Karpas-422 (cell line): Measurements from ENCODE around the gene ZFYVE28. TPM values are rescaled to one million over a fixed set of nuclear protein-coding genes. Genes with fewer than 3 reads are reported as not detected.

Experiments
- DNase-seq: peaks from one replicate; pipeline ENCODE4 v3.0.0-alpha.2; 2015
- H2AFZ ChIP-seq: fragments of 200-600 bp; sonication (generic); 2 replicates; pipeline ENCODE4 v1.6.1; 2014; ENCODE audit warnings: antibody characterized with exemption, low read length, mixed read lengths
- H3K27ac ChIP-seq: fragments of 200-600 bp; sonication (generic); 2 replicates; pipeline ENCODE4 v1.5.1; 2014; ENCODE audit warnings: mild to moderate bottlenecking, low read length, moderate library complexity
- H3K27me3 ChIP-seq: fragments of 200-600 bp; sonication (generic); 2 replicates; pipeline ENCODE4 v1.6.1; 2014; ENCODE audit warnings: low read length, mixed read lengths
- H3K36me3 ChIP-seq: fragments of 200-600 bp; sonication (generic); 2 replicates; pipeline ENCODE4 v1.6.1; 2014; ENCODE audit warnings: low read length, mixed read lengths; ENCODE audit not compliant: insufficient read depth
- H3K4me1 ChIP-seq: fragments of 200-600 bp; sonication (generic); 2 replicates; pipeline ENCODE4 v1.6.1; 2014; ENCODE audit warnings: mild to moderate bottlenecking, low read length, mixed read lengths
- H3K4me2 ChIP-seq: fragments of 200-600 bp; sonication (generic); 2 replicates; pipeline ENCODE4 v1.6.1; 2014; ENCODE audit warnings: low read length, low read depth, mild to moderate bottlenecking; ENCODE audit not compliant: poor library complexity, severe bottlenecking
- H3K4me3 ChIP-seq: fragments of 200-600 bp; sonication (generic); 2 replicates; pipeline ENCODE4 v1.5.1; 2014; ENCODE audit warnings: mild to moderate bottlenecking, antibody characterized with exemption, low read length, mixed read lengths
- H3K79me2 ChIP-seq: fragments of 200-600 bp; sonication (generic); 2 replicates; pipeline ENCODE4 v1.6.1; 2014; ENCODE audit warnings: mild to moderate bottlenecking, low read length, mixed read lengths
- H3K9ac ChIP-seq: fragments of 200-600 bp; sonication (generic); 2 replicates; pipeline ENCODE4 v1.6.0; 2014; ENCODE audit warnings: low read length
- H3K9me2 ChIP-seq: fragments of 200-600 bp; sonication (generic), shearing (Covaris generic); replicated peaks from 2 replicates; pipeline ENCODE4 v1.6.0; 2014; ENCODE audit warnings: mild to moderate bottlenecking, low read length, moderate library complexity; ENCODE audit not compliant: insufficient read depth
- H3K9me3 ChIP-seq: fragments of 300-700, 200-600 bp; sonication (generic); 2 replicates; pipeline ENCODE4 v1.6.1; 2014; ENCODE audit warnings: low read length, mixed read lengths
- H4K20me1 ChIP-seq: fragments of 200-600 bp; sonication (generic); 2 replicates; pipeline ENCODE4 v1.6.1; 2014; ENCODE audit warnings: mild to moderate bottlenecking, antibody characterized with exemption, low read length, low read depth; ENCODE audit not compliant: insufficient read depth
- total RNA-seq: library from RNA; depleted of rRNA; stranded (reverse); fragments of >200 nt; shearing (Covaris generic); gene quantifications from 2 replicates; pipeline ENCODE4 v1.2.3, GENCODE V29; 2014; ENCODE audit warnings: low replicate concordance

ZFYVE28 gene
- total RNA-seq, 1 experiment from 2014 or later: 2.0 TPM

GRCh38 chr4:2250357-2251072 is 167.9 kb downstream of the ZFYVE28 start:
- H3K4me3 ChIP-seq: no peak overlapping the region
- no peaks in the 10 kb centered on the region for H4K20me1 ChIP-seq
- no peaks in the 10 kb centered on the region for H3K9me3 ChIP-seq
- no peak overlapping the region for H2AFZ ChIP-seq
- DNase-seq: no peak
- no peaks in the 10 kb centered on the region for H3K9me2 ChIP-seq
- no peaks in the 10 kb centered on the region for H3K79me2 ChIP-seq
- no peak overlapping the region for H3K27ac ChIP-seq
- H3K36me3 ChIP-seq: no peaks in the 10 kb centered on the region
- no peak overlapping the region for H3K9ac ChIP-seq
- no peaks in the 10 kb centered on the region for H3K27me3 ChIP-seq
- no peak overlapping the region for H3K4me2 ChIP-seq
- no peaks in the 10 kb centered on the region; the same call in 1 of the 2 replicates for H3K4me1 ChIP-seq

GRCh38 chr4:2249526-2250356 is 168.7 kb downstream of the ZFYVE28 start:
- no peaks in the 10 kb centered on the region for H3K9me2 ChIP-seq
- H3K79me2 ChIP-seq: no peaks in the 10 kb centered on the region
- H3K9ac ChIP-seq: no peak overlapping the region
- no peak overlapping the region for H3K4me3 ChIP-seq
- H3K4me2 ChIP-seq: no peak overlapping the region
- H4K20me1 ChIP-seq: no peaks in the 10 kb centered on the region
- H3K27ac ChIP-seq: no peak overlapping the region
- H3K4me1 ChIP-seq: peaks cover 5% of the 10 kb centered on the region
- no peaks in the 10 kb centered on the region for H3K9me3 ChIP-seq
- DNase-seq: no peak
- no peaks in the 10 kb centered on the region for H3K27me3 ChIP-seq
- H2AFZ ChIP-seq: no peak overlapping the region
- H3K36me3 ChIP-seq: no peaks in the 10 kb centered on the region

- no peaks in the 10 kb centered on the region for H3K36me3 ChIP-seq
- H3K4me1 ChIP-seq: peaks cover 14% of the 10 kb centered on the region
- no peak for DNase-seq
These were observed 169.6 kb downstream of the ZFYVE28 start for GRCh38 chr4:2248821-2249261.

GRCh38 chr4:2248044-2248780 is 170.2 kb downstream of the ZFYVE28 start:
- Histone ChIP-seq H3K4me2 (no peak overlapping the region), H3K4me3 (no peak overlapping the region), H3K9ac (no peak overlapping the region), H3K79me2 (no peaks in the 10 kb centered on the region), H3K9me3 (no peaks in the 10 kb centered on the region), H3K9me2 (no peaks in the 10 kb centered on the region), H2AFZ (no peak overlapping the region), H3K27me3 (no peaks in the 10 kb centered on the region), H3K36me3 (no peaks in the 10 kb centered on the region), H3K27ac (no peak overlapping the region), H4K20me1 (no peaks in the 10 kb centered on the region), H3K4me1 (peaks cover 20% of the 10 kb centered on the region)
- no peak for DNase-seq

More at GRCh38 chr4:2248821-2249261, 169.6 kb downstream of the ZFYVE28 start:
- no peaks in the 10 kb centered on the region for H3K79me2 ChIP-seq
- no peak overlapping the region for H3K4me3 ChIP-seq
- no peaks in the 10 kb centered on the region for H3K9me2 ChIP-seq
- H2AFZ ChIP-seq: no peak overlapping the region
- H3K9me3 ChIP-seq: no peaks in the 10 kb centered on the region
- no peak overlapping the region for H3K9ac ChIP-seq
- no peak overlapping the region for H3K27ac ChIP-seq
- H3K4me2 ChIP-seq: no peak overlapping the region
- H3K27me3 ChIP-seq: no peaks in the 10 kb centered on the region
- no peaks in the 10 kb centered on the region for H4K20me1 ChIP-seq

GRCh38 chr4:2247128-2248043 is 171.1 kb downstream of the ZFYVE28 start:
- Histone ChIP-seq H3K9me2 (no peaks in the 10 kb centered on the region), H3K4me3 (no peak overlapping the region), H3K79me2 (no peaks in the 10 kb centered on the region), H3K9me3 (no peaks in the 10 kb centered on the region), H3K27ac (no peak overlapping the region), H4K20me1 (no peaks in the 10 kb centered on the region), H3K27me3 (no peaks in the 10 kb centered on the region), H3K9ac (no peak overlapping the region), H3K4me2 (no peak overlapping the region), H3K4me1 (peaks cover 24% of the 10 kb centered on the region), H2AFZ (no peak overlapping the region), H3K36me3 (no peaks in the 10 kb centered on the region)
- no peak for DNase-seq

GRCh38 chr4:2246384-2247127 is 171.9 kb downstream of the ZFYVE28 start:
- no peak for DNase-seq
- Histone ChIP-seq H3K9me2 (no peaks in the 10 kb centered on the region), H4K20me1 (no peaks in the 10 kb centered on the region), H2AFZ (no peak overlapping the region), H3K79me2 (peaks cover 3% of the 10 kb centered on the region), H3K9ac (no peak overlapping the region), H3K9me3 (no peaks in the 10 kb centered on the region), H3K27ac (no peak overlapping the region), H3K4me3 (no peak overlapping the region), H3K27me3 (no peaks in the 10 kb centered on the region), H3K4me2 (no peak overlapping the region), H3K4me1 (peaks cover 26% of the 10 kb centered on the region), H3K36me3 (no peaks in the 10 kb centered on the region)

GRCh38 chr4:2245787-2246275 is 172.6 kb downstream of the ZFYVE28 start:
- H3K27ac ChIP-seq: no peak overlapping the region
- no peaks in the 10 kb centered on the region for H3K36me3 ChIP-seq
- no peaks in the 10 kb centered on the region for H3K9me3 ChIP-seq
- no peak overlapping the region for H2AFZ ChIP-seq
- H3K4me3 ChIP-seq: no peak overlapping the region
- no peaks in the 10 kb centered on the region for H3K27me3 ChIP-seq
- no peak for DNase-seq
- H3K4me1 ChIP-seq: peaks cover 26% of the 10 kb centered on the region
- no peak overlapping the region for H3K9ac ChIP-seq
- peaks cover 6% of the 10 kb centered on the region; the same call in 1 of the 2 replicates for H4K20me1 ChIP-seq
- peaks cover 10% of the 10 kb centered on the region for H3K79me2 ChIP-seq
- H3K9me2 ChIP-seq: no peaks in the 10 kb centered on the region
- H3K4me2 ChIP-seq: no peak overlapping the region
